Neuronal stem cell (in vitro differentiated cells): ENCODE results near the gene UQCC3.

ENCODE experiments used
- DNase-seq: peaks from one replicate; pipeline ENCODE4 v3.0.0-alpha.2; 2013; ENCODE audit warnings: low spot score
- H2AFZ ChIP-seq: one replicate; pipeline ENCODE4 v1.6.1; 2013; ENCODE audit warnings: mild to moderate bottlenecking, low read length, inconsistent platforms
- H2AK5ac ChIP-seq: 2 replicates; pipeline ENCODE4 v1.6.1; 2013; ENCODE audit warnings: low read depth, mild to moderate bottlenecking, inconsistent platforms, low read length, moderate library complexity, mixed read lengths
- H2BK120ac ChIP-seq: 2 replicates; pipeline ENCODE4 v1.6.1; 2013; ENCODE audit warnings: low read depth, mild to moderate bottlenecking, inconsistent platforms, low read length, moderate library complexity, mixed read lengths
- H2BK12ac ChIP-seq: one replicate; pipeline ENCODE4 v1.6.1; 2013; ENCODE audit warnings: low read length, inconsistent platforms
- H2BK15ac ChIP-seq: 2 replicates; pipeline ENCODE4 v1.6.1; 2013; ENCODE audit warnings: mild to moderate bottlenecking, low read length, inconsistent platforms, mixed read lengths
- H2BK5ac ChIP-seq: one replicate; pipeline ENCODE4 v1.6.1; 2013; ENCODE audit warnings: inconsistent platforms, mild to moderate bottlenecking, low read length, moderate library complexity
- H3K14ac ChIP-seq: one replicate; pipeline ENCODE4 v1.6.1; 2013; ENCODE audit warnings: low read length, inconsistent platforms
- H3K18ac ChIP-seq: 2 replicates; pipeline ENCODE4 v1.6.1; 2013; ENCODE audit warnings: low read length, inconsistent platforms
- H3K23ac ChIP-seq: 2 replicates; pipeline ENCODE4 v1.6.1; 2013; ENCODE audit warnings: low read depth, mild to moderate bottlenecking, mixed read lengths, low read length, inconsistent platforms; ENCODE audit not compliant: poor library complexity
- H3K27ac ChIP-seq: replicated peaks from 3 replicates; pipeline ENCODE4 v1.5.1; 2013; ENCODE audit warnings: low read length, inconsistent platforms
- H3K27me3 ChIP-seq, 3 experiments: 2 replicates each; pipeline ENCODE4 v1.6.1; 2013; ENCODE audit warnings: low read length in 3 of 3, mild to moderate bottlenecking in 2 of 3, inconsistent platforms in 1 of 3, low read depth in 1 of 3, mixed read lengths in 1 of 3, moderate library complexity in 1 of 3; ENCODE audit not compliant: control insufficient read depth in 3 of 3, insufficient read depth in 3 of 3
- H3K36me3 ChIP-seq, 2 donors: replicated peaks in 1 of 2; 2 replicates each; pipeline ENCODE4 v1.6.1; 2013; ENCODE audit warnings: low read length in 2 of 2; ENCODE audit not compliant: control insufficient read depth in 2 of 2, insufficient read depth in 2 of 2
- H3K4ac ChIP-seq: 2 replicates; pipeline ENCODE4 v1.6.1; 2013; ENCODE audit warnings: inconsistent platforms, mild to moderate bottlenecking, low read length, moderate library complexity
- H3K4me1 ChIP-seq, 2 donors: 1 replicate in 1 of 2; 2 replicates in 1 of 2; pipeline ENCODE4 v1.6.1; 2013; ENCODE audit warnings: low read length in 2 of 2, low read depth in 1 of 2; ENCODE audit not compliant: control insufficient read depth in 2 of 2, insufficient read depth in 1 of 2
- H3K4me2 ChIP-seq: one replicate; pipeline ENCODE4 v1.6.1; 2013; ENCODE audit warnings: mild to moderate bottlenecking, low read length, inconsistent platforms; ENCODE audit not compliant: insufficient read depth, poor library complexity, severe bottlenecking
- H3K4me3 ChIP-seq, 2 donors: 2 replicates each; pipeline ENCODE4 v1.5.1; 2013; ENCODE audit warnings: low read length in 2 of 2, mild to moderate bottlenecking in 2 of 2, inconsistent platforms in 1 of 2, moderate library complexity in 1 of 2
- H3K79me1 ChIP-seq: one replicate; pipeline ENCODE4 v1.6.1; 2013; ENCODE audit warnings: low read depth, mild to moderate bottlenecking, inconsistent platforms, low read length, moderate library complexity
- H3K9ac ChIP-seq: one replicate; pipeline ENCODE4 v1.6.1; 2013; ENCODE audit warnings: mild to moderate bottlenecking, low read depth, low read length, inconsistent platforms; ENCODE audit not compliant: poor library complexity
- H3K9me3 ChIP-seq, 2 donors: replicated peaks in 1 of 2; 2 replicates each; pipeline versions ENCODE3 to v1.6.1; 2013; ENCODE audit warnings: low read length in 2 of 2, mild to moderate bottlenecking in 2 of 2, inconsistent platforms in 1 of 2, low read depth in 1 of 2, mixed read lengths in 1 of 2, moderate library complexity in 1 of 2; ENCODE audit not compliant: control insufficient read depth in 2 of 2, insufficient read depth in 1 of 2
- H4K8ac ChIP-seq: one replicate; pipeline ENCODE4 v1.6.1; 2013; ENCODE audit warnings: low read depth, mild to moderate bottlenecking, inconsistent platforms, low read length, moderate library complexity
- H4K91ac ChIP-seq: one replicate; pipeline ENCODE4 v1.6.1; 2013; ENCODE audit warnings: low read length, low read depth, mild to moderate bottlenecking, inconsistent platforms; ENCODE audit not compliant: poor library complexity
- WGBS, 2 donors: extraction: QIAGEN DNeasy Blood & Tissue Kit; methylation state at CpG; one replicate each; pipeline ENCODE4 v1.1.7; 2013; ENCODE audit warnings: missing lambda C conversion rate in 2 of 2, mixed read lengths in 1 of 2; ENCODE audit not compliant: insufficient read length in 2 of 2, insufficient replicate concordance in 1 of 2; ENCODE audit errors: extremely low coverage in 2 of 2; 5-methylcytosine and 5-hydroxymethylcytosine counted together

The UQCC3 gene

GRCh38 chr11:62647609-62648005 lies 23.9 kb upstream of the UQCC3 start:
- Histone ChIP-seq H2BK5ac (no peak overlapping the region), H3K27ac (no peak overlapping the region), H3K14ac (no peak overlapping the region), H4K8ac (no peak overlapping the region), H2AK5ac (no peak overlapping the region), H4K91ac (no peak overlapping the region), H2AFZ (no peak overlapping the region), H3K27me3 (no peaks in the 10 kb centered on the region), H2BK12ac (no peak overlapping the region), H3K4me3 (no peak overlapping the region), H2BK15ac (no peak overlapping the region), H3K4me1 (peaks cover 4 to 8% of the 10 kb centered on the region in 2 donors), H3K36me3 (peaks cover 27 to 60% of the 10 kb centered on the region in 2 donors), H3K23ac (peak overlapping the region; percentile 87), H3K9me3 (no peaks in the 10 kb centered on the region), H3K9ac (no peak overlapping the region), H3K4ac (no peak overlapping the region), H3K18ac (no peak overlapping the region), H3K79me1 (peaks cover 12% of the 10 kb centered on the region), H3K4me2 (no peak overlapping the region), H2BK120ac (no peak overlapping the region)
- WGBS, 2 donors = no CpG with 5 or more reads among the region's 6 CpGs
- DNase-seq = no peak

GRCh38 chr11:62648185-62648966 lies 23.1 kb upstream of the UQCC3 start:
- no peak overlapping the region for H3K4ac ChIP-seq
- peaks cover 4 to 8% of the 10 kb centered on the region in 2 donors for H3K4me1 ChIP-seq
- WGBS, 2 donors = no CpG with 5 or more reads among the region's 24 CpGs
- H3K27ac ChIP-seq = no peak overlapping the region
- no peak overlapping the region for H4K8ac ChIP-seq
- peaks cover 26 to 52% of the 10 kb centered on the region in 2 donors for H3K36me3 ChIP-seq
- no peak overlapping the region for H3K18ac ChIP-seq
- peaks cover 13% of the 10 kb centered on the region for H3K79me1 ChIP-seq
- peak overlapping the region; percentile 75 for H3K23ac ChIP-seq
- no peak overlapping the region for H2BK5ac ChIP-seq
- no peak overlapping the region for H2BK15ac ChIP-seq
- DNase-seq = no peak
- H4K91ac ChIP-seq = no peak overlapping the region
- H3K4me3 ChIP-seq = no peak overlapping the region
- no peaks in the 10 kb centered on the region for H3K9me3 ChIP-seq
- H2BK120ac ChIP-seq = no peak overlapping the region
- H2AFZ ChIP-seq = no peak overlapping the region
- no peak overlapping the region for H3K4me2 ChIP-seq
- H3K27me3 ChIP-seq = no peaks in the 10 kb centered on the region
- H2BK12ac ChIP-seq = no peak overlapping the region
- peak overlapping the region; percentile 57 for H2AK5ac ChIP-seq
- H3K14ac ChIP-seq = no peak overlapping the region
- H3K9ac ChIP-seq = peak overlapping the region; percentile 74

GRCh38 chr11:62648967-62649364 lies 22.5 kb upstream of the UQCC3 start:
- no peak for DNase-seq

GRCh38 chr11:62649486-62649885 lies 22.0 kb upstream of the UQCC3 start:
- Histone ChIP-seq H2BK12ac (no peak overlapping the region), H3K14ac (no peak overlapping the region), H4K8ac (no peak overlapping the region), H3K4me2 (no peak overlapping the region), H3K18ac (no peak overlapping the region), H3K4ac (no peak overlapping the region), H3K79me1 (peaks cover 12% of the 10 kb centered on the region), H3K27me3 (no peaks in the 10 kb centered on the region), H2BK5ac (no peak overlapping the region), H2AK5ac (no peak overlapping the region), H3K4me1 (peaks cover 4 to 8% of the 10 kb centered on the region in 2 donors), H3K9ac (peak overlapping the region; percentile 7), H2BK120ac (no peak overlapping the region), H3K36me3 (peaks cover 21 to 41% of the 10 kb centered on the region in 2 donors), H4K91ac (no peak overlapping the region), H2AFZ (no peak overlapping the region), H3K9me3 (no peaks in the 10 kb centered on the region), H3K4me3 (no peak overlapping the region), H3K27ac (no peak overlapping the region), H2BK15ac (no peak overlapping the region), H3K23ac (no peak overlapping the region)
- no CpG with 5 or more reads among the region's 11 CpGs for WGBS, 2 donors
- DNase-seq = no peak

More at GRCh38 chr11:62648967-62649364, 22.5 kb upstream of the UQCC3 start:
- Histone ChIP-seq H3K18ac (no peak overlapping the region), H3K23ac (no peak overlapping the region), H3K4me1 (peaks cover 4 to 8% of the 10 kb centered on the region in 2 donors), H2BK12ac (no peak overlapping the region), H2AK5ac (no peak overlapping the region), H3K14ac (no peak overlapping the region), H3K27me3 (no peaks in the 10 kb centered on the region), H3K9me3 (no peaks in the 10 kb centered on the region), H4K91ac (no peak overlapping the region), H3K27ac (no peak overlapping the region), H2BK5ac (no peak overlapping the region), H3K9ac (no peak overlapping the region), H2BK15ac (no peak overlapping the region), H3K4ac (no peak overlapping the region), H2AFZ (no peak overlapping the region), H2BK120ac (no peak overlapping the region), H3K36me3 (peaks cover 26 to 46% of the 10 kb centered on the region in 2 donors), H3K4me2 (no peak overlapping the region), H3K4me3 (no peak overlapping the region), H3K79me1 (peaks cover 13% of the 10 kb centered on the region), H4K8ac (no peak overlapping the region)
- no CpG with 5 or more reads among the region's 11 CpGs for WGBS, 2 donors
